Measurements from ENCODE around the gene CARD9.

DNA sequence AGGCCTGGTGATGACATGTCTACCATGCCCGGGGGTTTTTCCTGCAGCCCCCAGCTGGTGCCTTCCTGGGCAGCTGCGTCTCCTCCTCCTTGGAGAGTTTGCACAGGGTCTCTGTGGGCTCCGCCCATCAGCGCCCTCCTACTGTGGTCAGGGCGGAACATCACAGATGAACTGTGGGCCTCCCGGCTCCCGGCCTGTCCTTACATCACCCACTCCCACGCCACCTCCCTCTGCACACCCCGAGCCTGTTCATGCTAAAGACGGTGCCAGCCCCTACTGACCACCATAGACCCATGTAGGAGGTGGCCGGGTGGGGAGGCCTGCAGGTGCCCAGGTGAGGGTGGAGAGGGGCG lies 33.5 kb downstream of the CARD9 start:
- TF ChIP-seq, protein P1, sequence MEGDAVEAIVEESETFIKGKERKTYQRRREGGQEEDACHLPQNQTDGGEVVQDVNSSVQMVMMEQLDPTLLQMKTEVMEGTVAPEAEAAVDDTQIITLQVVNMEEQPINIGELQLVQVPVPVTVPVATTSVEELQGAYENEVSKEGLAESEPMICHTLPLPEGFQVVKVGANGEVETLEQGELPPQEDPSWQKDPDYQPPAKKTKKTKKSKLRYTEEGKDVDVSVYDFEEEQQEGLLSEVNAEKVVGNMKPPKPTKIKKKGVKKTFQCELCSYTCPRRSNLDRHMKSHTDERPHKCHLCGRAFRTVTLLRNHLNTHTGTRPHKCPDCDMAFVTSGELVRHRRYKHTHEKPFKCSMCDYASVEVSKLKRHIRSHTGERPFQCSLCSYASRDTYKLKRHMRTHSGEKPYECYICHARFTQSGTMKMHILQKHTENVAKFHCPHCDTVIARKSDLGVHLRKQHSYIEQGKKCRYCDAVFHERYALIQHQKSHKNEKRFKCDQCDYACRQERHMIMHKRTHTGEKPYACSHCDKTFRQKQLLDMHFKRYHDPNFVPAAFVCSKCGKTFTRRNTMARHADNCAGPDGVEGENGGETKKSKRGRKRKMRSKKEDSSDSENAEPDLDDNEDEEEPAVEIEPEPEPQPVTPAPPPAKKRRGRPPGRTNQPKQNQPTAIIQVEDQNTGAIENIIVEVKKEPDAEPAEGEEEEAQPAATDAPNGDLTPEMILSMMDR (IDR thresholded peaks at IDR 0.05), result no peak
- no peak for TF ChIP-seq POLR2A (IDR thresholded peaks at IDR 0.05)

Measured in transverse colon (tissue), 3 donors.